IMR-90 (cell line): ENCODE data around the gene GGT6.

Experiments
- BHLHE40 ChIP-seq: fragments of 150-350 bp; IDR thresholded peaks from 2 replicates; pipeline ENCODE4 v1.6.1; 2016; ENCODE audit warnings: mild to moderate bottlenecking, low read depth, low read length
- CEBPB ChIP-seq: IDR thresholded peaks from 2 replicates; pipeline ENCODE4 v1.6.1; 2012; ENCODE audit warnings: low read depth, low read length, improper control_type of control experiment
- FOS ChIP-seq: fragments of 150-350 bp; IDR thresholded peaks from 2 replicates; pipeline ENCODE4 v1.6.1; 2016; ENCODE audit warnings: low read depth, low read length
- MAFK ChIP-seq: IDR thresholded peaks from 2 replicates; pipeline ENCODE4 v1.6.1; 2012; ENCODE audit warnings: low read depth, low read length, improper control_type of control experiment
- POLR2A ChIP-seq: IDR thresholded peaks from 2 replicates; pipeline ENCODE4 v1.6.1; 2012; ENCODE audit warnings: mild to moderate bottlenecking, low read depth, low read length
- RAD21 ChIP-seq: IDR thresholded peaks from 2 replicates; pipeline ENCODE4 v1.6.1; 2012; ENCODE audit warnings: low read length, improper control_type of control experiment
- RCOR1 ChIP-seq: IDR thresholded peaks from 2 replicates; pipeline ENCODE4 v1.6.1; 2012; ENCODE audit warnings: mild to moderate bottlenecking, low read length, improper control_type of control experiment; ENCODE audit not compliant: insufficient replicate concordance
- RFX5 ChIP-seq: IDR thresholded peaks from 2 replicates; pipeline ENCODE4 v1.8.0; 2012; ENCODE audit warnings: low read depth, mild to moderate bottlenecking, low read length, moderate library complexity
- SMC3 ChIP-seq: fragments of 150-350 bp; IDR thresholded peaks from 2 replicates; pipeline ENCODE4 v1.6.1; 2016; ENCODE audit warnings: low read depth, mild to moderate bottlenecking, antibody characterized with exemption, low read length, moderate library complexity
- TF ChIP-seq, protein P1 (sequence below): conservative IDR thresholded peaks from 2 replicates; pipeline ENCODE4 v1.5.1; 2012; ENCODE audit warnings: mild to moderate bottlenecking, low read depth, low read length, improper control_type of control experiment
- TF ChIP-seq, protein P2 (sequence below): fragments of 150-350 bp; IDR thresholded peaks from 2 replicates; pipeline ENCODE4 v1.6.1; 2016; ENCODE audit warnings: low read depth, mild to moderate bottlenecking, low read length, moderate library complexity, borderline replicate concordance

DNA sequence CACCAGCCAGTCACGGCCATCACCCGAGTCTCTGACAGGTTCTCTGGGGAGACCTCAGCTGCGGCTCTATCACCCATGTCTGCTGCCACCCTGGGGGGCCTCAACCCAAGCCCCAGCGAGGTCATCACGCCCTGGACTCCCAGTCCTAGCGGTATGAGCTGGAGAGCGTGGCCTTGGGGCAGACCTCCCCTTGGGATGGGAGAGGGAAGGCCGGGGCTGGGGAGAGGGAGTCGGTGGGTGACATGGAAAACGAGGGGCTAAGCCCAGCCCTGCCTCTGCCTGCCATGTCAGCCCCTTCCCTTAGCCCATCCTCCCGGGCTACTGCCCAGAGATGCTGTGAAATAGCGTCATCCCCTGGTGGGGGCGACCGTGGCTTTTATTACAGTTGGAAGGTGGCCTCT is 32.6 kb upstream of the GGT6 start:
- TF ChIP-seq, protein P1, sequence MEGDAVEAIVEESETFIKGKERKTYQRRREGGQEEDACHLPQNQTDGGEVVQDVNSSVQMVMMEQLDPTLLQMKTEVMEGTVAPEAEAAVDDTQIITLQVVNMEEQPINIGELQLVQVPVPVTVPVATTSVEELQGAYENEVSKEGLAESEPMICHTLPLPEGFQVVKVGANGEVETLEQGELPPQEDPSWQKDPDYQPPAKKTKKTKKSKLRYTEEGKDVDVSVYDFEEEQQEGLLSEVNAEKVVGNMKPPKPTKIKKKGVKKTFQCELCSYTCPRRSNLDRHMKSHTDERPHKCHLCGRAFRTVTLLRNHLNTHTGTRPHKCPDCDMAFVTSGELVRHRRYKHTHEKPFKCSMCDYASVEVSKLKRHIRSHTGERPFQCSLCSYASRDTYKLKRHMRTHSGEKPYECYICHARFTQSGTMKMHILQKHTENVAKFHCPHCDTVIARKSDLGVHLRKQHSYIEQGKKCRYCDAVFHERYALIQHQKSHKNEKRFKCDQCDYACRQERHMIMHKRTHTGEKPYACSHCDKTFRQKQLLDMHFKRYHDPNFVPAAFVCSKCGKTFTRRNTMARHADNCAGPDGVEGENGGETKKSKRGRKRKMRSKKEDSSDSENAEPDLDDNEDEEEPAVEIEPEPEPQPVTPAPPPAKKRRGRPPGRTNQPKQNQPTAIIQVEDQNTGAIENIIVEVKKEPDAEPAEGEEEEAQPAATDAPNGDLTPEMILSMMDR: no peak
- TF ChIP-seq MAFK (no peak), SMC3 (no peak), BHLHE40 (no peak), RCOR1 (no peak), POLR2A (no peak), CEBPB (no peak), FOS (no peak), RAD21 (no peak), RFX5 (no peak)
- TF ChIP-seq, protein P2, sequence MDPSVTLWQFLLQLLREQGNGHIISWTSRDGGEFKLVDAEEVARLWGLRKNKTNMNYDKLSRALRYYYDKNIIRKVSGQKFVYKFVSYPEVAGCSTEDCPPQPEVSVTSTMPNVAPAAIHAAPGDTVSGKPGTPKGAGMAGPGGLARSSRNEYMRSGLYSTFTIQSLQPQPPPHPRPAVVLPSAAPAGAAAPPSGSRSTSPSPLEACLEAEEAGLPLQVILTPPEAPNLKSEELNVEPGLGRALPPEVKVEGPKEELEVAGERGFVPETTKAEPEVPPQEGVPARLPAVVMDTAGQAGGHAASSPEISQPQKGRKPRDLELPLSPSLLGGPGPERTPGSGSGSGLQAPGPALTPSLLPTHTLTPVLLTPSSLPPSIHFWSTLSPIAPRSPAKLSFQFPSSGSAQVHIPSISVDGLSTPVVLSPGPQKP: no peak
